NCI-H1417 treated with DMSO at 0.1 percent for 48 hours (cell line): ENCODE data around the gene PFDN1.

ENCODE experiments used
- DNase-seq: peaks from one replicate; lab custom pipeline; 2025; lab: John Stamatoyannopoulos, UW

PFDN1 gene

DNA sequence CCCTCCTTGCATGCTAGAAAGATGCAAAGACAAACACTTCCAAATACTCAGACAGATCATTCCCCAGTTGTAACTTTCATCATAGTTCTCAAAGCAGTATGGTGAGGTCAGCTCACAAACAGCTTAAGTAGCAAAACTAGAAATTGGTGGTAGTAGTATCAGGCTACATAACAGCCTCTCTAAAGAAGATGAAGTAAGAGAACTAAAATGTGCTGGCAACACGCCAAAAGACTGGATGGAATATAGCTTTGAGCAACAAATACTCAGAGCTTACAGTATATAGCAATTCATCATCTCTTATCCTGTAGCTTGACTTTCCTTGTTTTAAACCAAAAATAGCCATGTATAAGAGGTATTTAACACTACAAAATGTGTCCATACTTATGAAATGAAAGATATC lies 7.5 kb downstream of the PFDN1 start:
- DNase-seq, result no peak

DNA sequence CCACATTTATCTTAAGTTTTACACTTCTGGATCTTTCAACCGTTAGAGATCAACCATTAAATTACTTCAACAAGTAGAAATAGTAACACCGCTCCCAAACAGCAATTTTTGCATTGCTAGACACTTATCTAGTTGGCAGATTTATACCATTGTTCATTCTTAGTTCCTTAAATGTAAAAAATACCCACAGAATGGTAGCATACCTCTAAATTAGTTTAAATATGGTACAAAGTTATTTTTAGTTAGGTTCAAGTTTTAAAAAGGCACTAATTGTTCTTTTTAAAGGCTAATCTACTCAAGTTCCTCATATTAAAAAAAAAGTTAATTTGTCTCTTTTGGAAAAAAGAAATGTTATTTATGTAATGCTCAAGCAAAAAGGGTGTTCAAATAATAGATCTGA lies 8.1 kb downstream of the PFDN1 start:
- DNase-seq, result no peak

DNA sequence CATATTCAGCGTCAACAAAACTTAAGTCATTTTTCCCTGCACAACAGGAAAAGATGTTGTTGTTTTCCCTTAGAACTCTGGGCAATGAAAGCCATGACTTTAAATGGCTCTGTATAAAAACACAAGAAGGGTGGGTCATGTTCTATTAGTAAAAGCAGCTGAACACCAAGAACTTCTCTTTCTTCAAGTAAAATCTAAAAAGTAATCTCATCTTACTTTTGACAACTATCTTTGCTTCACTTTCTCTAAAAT lies 9.1 kb downstream of the PFDN1 start:
- no peak for DNase-seq

DNA sequence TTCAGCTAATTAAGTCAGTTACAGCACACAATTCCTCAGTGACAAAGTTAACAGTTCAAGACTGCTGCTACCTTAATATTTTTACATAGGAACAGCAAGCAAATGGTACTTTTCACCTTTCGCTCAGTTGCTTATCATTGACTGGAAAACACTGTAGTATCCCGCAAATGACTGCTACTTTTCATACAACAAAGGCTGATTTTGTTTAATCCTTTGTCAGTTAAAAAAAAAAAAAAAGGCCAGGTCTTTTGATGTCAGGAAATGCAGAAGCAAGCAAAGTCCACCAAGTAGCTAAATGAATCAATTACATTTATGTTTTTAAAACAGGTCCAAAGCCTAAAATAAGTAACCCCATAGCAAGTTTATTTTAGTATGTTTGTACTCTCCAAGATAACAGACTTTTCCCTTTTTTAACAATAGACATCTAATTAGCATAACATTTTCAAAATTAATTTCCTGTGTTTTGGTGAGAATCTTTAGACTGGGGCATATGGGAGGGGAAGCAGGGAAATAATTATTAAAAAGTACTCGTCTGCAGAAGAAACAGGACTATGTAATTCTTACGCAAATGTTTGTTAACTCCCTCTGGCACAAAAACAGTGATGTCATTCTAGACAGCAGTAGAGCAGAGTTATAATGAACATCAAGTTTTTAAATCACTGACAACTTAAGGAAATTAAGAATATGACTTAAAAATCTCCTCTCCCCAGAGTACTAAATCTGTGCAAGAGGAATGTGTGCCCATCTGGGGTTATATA lies 9.6 kb downstream of the PFDN1 start:
- DNase-seq, result no peak

DNA sequence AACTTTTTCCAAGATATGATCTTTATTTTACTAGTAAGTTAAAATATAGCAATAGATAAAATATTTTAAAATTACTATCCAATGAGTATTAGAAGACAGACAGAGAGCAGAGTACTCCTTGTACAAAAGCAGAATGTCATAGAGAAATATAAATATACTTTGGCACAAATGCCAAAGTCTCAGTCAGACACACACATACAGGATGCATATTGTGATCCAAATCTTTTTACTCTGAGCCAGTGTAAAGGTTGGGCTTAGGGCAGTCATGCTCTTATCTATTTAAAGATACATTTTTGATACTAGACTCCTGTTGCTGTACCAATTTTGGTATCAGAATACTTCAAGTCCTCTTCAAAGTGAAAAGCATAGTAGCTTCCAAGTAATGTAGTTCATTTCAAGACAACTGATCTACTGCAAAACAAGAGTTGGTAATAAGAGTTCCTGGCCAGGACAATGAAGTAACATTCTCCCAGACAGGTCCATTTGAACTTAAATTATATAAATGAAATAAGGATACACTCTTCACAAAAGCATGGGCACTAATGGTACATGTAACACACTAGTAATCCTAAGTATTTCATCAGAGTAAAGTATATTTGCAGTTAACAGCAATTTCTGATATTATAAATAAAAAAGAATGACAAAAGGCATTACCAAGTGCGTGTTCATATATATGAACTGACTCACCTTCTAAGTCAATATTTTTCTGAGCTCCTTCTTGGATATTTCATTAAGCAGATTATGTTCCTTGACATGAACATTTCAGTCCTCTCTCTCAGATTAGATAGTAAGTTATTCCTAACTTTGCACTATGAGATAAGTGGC lies 10.5 kb downstream of the PFDN1 start:
- no peak for DNase-seq

DNA sequence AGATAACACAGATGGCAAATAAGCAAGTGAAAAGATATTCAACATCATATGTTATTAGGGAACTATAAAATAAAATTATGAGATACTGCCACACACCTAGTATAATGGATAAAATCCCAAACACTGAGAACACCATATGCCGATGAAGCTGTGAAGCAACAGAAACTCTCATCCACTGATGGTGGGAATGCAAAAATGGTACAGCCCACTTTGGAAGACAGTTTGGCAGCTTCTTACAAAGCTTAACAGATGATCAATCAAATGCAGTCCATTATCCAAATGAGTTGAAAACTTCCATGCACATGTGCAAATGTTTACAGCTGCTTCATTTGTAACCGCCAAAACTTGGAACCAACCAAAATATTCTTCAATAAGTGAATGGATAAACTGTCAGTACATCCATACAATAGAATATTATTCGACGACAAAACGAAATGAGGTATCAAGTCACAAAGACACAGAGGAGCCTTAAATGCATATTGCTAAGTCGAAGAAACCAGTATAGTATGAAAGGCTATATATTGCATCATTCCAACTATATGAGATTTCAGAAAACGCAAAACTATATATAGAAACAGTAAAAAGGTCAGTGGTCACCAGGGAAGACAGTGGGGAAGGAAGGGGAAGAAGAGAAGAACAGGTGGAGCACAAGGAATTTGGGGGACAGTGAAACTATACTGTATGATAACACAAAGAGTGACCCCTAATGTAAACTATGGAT lies 14.9 kb downstream of the PFDN1 start:
- DNase-seq, result no peak

DNA sequence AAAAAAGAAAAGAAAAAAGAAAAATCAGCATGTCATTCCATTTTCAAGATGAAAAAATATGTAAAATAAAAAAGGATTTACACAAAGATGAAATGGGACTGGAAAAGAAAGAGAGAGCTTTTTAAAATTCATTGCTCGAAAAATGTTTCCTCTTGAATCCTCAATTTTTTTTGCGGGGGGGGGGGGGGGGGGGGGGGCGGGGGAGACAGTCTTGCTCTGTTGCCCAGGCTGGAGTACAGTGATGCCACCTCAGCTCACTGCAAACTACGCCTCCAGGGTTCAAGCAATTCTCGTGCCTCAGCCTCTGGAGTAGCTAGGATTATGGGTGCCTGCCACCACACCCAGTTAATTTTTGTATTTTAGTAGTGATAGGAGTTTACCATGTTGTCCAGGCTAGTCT lies 16.5 kb downstream of the PFDN1 start:
- no peak for DNase-seq

DNA sequence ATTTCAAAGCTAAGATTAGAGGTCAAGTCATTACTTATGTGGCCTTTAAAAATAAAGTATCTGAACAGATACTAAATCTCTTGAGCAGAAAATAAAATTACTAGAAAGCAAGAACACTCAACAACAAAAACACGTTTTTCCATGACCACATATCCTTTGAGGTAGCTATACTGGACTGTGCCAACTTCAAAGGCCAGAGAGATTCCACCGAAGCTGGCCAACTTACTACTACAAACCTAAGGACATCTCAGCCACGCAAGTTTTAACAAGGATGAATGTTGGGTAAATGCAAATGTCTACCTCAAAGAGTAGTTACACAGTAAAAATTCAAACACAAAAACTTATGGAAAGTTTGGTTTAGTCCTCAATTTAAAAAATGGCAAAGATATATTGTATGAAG lies 18.9 kb downstream of the PFDN1 start:
- no peak for DNase-seq

DNA sequence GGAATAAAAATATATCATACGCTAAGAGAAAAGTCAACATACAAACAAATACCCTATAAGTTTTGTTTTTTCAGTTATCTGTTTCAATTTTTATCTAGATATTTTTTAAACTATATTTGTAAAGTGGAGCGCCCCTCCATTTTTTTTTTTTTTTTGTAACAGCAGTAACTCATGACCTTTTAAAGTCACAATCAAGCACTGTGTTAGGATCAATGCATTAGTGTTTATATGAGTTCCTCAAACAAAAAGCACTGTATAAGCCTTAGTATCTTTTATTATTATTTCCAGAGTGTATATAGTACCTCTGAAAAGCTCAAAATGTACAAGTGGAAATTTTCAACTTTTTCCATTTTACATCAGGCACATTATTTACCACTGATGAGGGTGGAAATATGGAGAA lies 20.6 kb downstream of the PFDN1 start:
- no peak for DNase-seq

DNA sequence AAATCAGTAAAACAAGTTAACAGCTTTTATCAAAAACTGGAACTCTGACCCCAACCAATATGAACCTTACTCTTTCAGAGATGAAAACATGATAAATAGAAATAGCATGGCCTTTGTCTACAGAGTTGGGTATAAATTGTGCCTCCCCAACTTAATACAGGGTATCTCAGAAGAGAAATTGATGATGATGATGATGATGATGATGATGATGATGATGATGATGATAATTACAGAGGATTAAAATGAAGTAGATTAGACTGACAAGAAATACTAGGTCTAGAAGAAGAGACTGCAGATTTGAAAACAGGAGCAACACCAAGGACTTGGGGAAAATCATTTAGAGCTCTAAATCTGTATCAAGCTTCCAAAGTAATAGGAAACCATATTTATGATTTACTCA lies 27.1 kb downstream of the PFDN1 start:
- no peak for DNase-seq

DNA sequence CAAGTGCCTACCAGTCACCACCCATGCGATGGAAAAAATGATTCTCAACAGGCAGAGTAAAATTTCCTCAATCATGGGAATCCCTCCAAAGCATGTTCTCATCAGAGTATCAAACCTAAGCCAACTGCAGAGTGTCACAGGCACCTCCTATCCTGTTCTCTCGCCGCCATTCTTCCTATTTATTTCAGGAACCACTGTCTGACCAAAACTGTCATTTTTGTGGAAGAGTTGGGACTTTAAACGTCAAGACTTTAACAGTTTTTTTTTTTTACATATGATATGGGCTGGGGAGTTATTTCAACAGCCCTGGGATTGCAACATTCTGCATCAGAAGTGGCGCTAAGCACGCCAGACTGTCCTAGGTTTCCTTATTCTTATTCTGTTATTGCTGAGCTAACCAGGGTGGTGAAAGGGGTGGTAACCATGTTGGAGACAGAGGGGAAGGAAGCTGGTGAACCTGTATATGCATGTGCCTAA lies 29.5 kb downstream of the PFDN1 start:
- no peak for DNase-seq

DNA sequence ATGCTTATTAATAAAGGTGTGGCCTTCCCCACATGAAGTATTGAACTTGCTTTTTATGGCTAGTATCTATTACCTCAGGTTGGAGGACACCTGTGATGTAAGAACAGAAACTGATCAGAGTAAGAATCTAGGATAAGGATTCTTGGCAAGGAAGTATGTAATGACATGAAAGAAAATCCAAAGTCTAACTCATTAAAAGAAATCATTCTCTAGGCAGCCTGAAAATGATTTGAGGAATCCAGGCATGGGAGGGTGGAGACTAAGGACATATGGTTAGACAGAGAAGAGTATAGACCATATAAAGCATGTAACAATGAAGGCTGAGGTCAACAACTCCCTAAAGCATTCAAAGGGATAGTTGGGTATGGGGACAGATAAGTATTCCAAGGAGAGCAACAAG lies 32.9 kb downstream of the PFDN1 start:
- DNase-seq, result no peak

DNA sequence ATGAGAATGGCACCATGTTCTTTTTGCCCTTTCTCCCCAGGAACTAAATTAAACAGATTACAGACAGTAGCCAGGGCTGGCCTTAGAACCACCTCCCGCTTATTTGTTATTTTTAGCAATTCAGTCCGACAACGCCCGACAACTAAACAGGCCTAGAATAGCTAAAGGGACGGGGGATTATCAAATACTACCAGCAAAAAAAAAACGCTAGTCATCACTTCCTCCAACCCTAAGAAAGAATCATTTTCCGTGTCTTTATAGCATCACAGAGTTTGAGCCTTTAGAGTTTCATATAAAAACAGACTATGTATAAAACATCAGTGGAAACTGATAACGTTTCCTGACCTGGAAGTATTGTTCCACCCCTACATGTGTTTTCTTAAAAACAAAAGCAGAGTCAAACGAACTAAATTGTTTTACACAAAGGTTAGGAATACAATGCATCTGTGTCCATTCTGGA lies 35.3 kb downstream of the PFDN1 start:
- no peak for DNase-seq

DNA sequence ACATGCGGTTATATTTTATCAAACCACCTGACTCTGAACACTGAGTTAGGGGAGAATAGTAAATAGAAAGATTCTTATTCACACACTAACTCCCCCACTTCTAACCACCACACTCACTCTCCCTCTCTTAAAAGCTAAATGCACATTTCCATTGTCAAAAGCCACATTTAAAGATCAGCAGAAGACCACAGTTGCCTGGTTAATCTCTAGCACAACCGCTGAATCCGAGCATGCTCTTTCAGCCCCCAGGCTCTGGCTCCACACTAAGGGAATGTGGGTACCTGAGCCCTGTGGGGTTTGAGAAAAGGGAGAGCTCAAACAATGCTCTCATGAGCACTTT lies 35.7 kb downstream of the PFDN1 start:
- DNase-seq, result no peak

DNA sequence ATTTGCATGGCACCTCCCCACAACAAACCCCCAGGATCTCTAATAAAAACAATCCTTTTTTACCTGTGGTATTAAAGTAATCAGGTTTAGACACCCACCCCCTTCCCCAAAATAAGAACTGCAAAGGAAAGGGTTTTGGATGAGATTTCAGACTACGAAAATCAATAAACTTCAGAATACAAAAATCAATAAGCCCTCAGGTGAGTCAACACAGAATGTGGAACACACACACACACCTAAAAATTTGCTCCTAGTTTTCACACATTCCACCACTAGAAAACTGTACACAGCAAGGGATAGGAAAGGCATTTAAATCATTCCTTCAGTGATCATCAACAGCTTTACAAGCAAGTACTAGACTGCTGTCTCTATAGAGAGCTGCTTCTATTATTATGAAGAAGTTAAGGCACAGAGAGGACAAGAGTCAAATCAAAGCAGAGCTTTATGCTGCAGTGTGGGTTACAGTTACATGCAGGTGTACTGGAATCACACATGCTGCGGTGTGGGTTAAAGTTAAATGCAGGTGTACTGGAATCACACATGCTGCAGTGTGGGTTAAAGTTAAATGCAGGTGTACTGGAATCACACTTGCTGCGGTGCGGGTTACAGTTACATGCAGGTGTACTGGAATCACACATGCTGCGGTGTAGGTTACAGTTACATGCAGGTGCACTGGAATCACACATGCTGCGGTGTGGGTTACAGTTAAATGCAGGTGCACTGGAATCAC lies 36.3 kb downstream of the PFDN1 start:
- DNase-seq, result no peak

DNA sequence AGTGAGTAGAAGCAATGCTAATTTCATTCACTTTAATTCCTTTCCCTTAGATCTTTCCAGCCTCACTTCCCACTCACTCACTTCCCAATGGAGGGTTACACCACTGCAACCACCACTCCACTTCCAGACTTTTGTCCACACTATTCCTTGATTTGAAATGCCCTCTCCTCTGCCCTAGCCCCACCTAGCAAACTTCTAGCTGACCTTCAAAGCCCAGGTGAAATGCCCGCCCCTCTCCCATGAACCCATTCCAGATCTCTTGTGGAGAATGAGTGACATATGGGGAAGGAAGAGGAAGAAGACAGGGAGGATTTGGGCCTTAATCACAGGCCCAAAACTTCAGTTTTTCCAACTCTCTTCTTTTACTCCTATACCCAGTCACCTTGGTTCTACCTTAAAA lies 37.1 kb downstream of the PFDN1 start:
- DNase-seq, result no peak

DNA sequence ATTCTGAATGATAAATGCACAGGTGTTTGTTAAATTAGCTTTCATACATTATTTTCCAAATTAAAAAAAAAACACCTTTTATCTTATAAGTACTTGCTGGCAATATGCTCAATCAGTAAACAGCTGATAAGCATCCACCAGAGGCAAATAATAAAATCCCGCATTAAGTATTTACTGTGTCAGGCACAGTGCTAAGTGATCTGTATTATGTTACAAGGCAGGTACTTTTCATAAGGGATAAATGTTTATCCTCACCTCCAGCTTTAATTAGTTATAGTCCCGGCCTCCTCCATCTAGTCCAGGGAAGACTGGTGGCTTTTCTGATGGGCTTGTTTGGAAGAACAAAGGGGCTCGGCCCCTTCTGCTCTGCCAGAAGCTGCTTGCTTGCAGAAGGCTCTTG lies 40.1 kb downstream of the PFDN1 start:
- DNase-seq, result no peak

DNA sequence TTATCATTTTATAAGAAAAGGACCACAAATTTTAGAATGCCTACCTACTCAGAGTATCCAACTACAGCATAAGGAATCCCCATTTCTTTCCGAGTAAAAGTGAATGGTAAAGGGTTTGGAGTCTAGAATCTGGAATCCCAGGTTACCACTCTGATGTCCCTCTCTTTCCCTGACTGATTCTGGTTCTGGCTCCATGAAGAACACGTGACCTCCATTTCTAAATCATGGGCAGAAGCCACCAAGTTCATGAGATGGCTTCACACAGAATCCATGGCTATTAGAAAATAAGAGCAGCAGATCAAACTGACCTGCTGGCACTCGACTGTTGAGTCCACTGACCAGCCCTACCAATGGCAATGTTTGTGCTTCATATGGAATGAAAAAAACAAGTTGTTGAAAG lies 40.7 kb downstream of the PFDN1 start:
- no peak for DNase-seq

DNA sequence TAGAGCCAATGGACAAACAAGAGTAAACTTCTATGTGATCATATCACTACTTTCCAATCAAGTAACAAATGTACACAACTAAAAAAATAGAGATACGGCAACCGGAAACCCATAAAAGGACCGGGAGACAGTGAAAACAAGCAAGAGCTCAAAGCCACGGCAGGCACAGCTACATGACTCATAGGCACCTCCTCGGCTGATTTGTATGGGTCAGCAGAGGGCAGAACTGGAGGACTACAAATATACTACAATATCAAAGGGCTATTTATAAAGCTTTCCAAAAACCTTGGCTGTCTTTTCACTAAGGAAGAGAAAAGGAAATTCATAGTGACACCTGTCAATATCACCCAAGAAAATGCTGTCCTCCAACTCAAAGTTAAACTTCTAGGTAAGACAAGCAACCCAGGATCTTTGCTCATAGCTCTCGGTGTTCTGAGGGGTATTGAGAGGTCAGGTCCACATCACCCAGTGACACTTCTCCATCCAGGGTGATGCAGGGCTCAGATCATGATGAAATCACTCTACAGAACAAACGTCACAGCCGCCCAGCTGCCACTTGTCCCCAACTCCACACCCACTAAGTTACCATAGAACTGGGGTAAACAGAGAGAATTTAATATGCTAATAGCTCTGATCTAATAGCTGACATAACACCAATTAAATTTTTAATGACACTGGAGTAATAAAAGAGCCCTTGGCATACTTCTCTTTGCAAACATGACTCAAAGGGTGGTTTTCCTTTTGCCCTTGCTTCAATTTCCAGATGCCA lies 41.3 kb downstream of the PFDN1 start:
- no peak for DNase-seq

DNA sequence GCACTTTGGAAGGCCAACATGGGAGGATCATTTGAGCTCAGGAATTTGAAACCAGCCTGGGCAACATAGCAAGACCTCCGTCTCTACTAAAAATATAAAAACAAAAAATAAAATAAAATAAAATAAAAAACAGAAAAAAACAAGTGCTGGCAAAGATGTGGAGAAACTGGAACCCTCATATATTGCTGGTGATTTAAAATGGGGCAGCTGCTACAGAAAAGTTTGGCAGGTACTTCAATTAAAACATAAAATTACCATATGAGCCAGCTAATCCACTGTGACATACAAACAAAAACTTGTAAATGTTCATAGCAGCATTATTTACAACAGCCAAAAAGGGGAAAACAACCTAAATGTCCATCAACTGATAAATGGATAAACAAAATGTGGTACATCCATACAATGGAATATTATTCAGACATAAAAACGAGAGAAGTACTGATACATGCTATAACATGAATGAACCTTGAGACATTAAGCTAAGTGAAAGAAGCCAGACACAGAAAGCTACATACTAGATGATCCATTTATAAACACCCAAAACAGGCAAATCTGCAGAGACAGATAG lies 42.7 kb downstream of the PFDN1 start:
- DNase-seq, result no peak

DNA sequence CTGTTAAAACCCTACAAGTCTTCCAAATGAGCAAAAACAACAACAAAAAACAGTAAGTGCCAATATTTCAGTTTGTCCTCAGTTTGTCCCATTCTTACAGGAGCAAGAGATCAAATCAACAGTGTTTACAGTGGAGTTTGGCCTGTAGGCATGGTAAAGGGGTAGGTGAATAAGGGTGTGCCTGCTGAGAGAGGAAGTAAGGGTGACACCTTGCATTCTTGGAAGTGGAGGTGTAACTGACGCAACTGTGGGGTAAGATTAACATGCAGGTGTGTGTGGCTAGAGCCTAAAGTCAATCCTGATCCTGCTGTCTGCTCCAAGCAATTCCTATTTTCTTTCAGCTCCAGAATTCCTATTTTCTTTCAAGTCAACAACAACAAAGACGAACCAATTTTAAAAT lies 43.4 kb downstream of the PFDN1 start:
- no peak for DNase-seq
